Upper lobe of right lung (tissue), 1 donor: ENCODE measurements around the gene TIA1. TPM values are rescaled to one million over a fixed set of nuclear protein-coding genes. Genes with fewer than 3 reads are reported as not detected.

Experiments
- ATAC-seq: fragments of 200-7000 bp; cut with Tn5 transposase; one replicate; pipeline ENCODE4 v1.9.1; 2020; ENCODE audit warnings: mild to moderate bottlenecking, moderate library complexity
- DNase-seq: peaks from one replicate; pipeline ENCODE4 v3.0.0-alpha.2; 2020
- H3K27ac ChIP-seq: fragments of 200-600 bp; one replicate; pipeline ENCODE4 v1.8.0; 2022
- H3K27me3 ChIP-seq: fragments of 200-600 bp; one replicate; pipeline ENCODE4 v1.8.0; 2022; ENCODE audit warnings: mild to moderate bottlenecking
- H3K36me3 ChIP-seq: fragments of 200-600 bp; one replicate; pipeline ENCODE4 v1.8.0; 2022
- H3K4me1 ChIP-seq: fragments of 200-600 bp; one replicate; pipeline ENCODE4 v1.8.0; 2022
- H3K4me3 ChIP-seq: fragments of 200-600 bp; one replicate; pipeline ENCODE4 v1.8.0; 2022; ENCODE audit warnings: mild to moderate bottlenecking
- H3K9me3 ChIP-seq: fragments of 200-600 bp; one replicate; pipeline ENCODE4 v1.8.0; 2022
- CTCF ChIP-seq: fragments of 200-600 bp; IDR thresholded peaks from one replicate; pipeline ENCODE4 v1.8.0; 2022; ENCODE audit warnings: antibody characterized with exemption
- intact Hi-C: fragments of 100-400 bp; cut with DNase I; formaldehyde crosslinking; loops from one replicate; pipeline ENCODE4 v1.11.0; 2022
- total RNA-seq: library from RNA; stranded (reverse); fragmentation: NEBNext Ultra II Directional; extraction: Animal tissue kit (Norgen Biotek cat#: 25700); gene quantifications from one replicate; pipeline ENCODE4 v1.2.1, GENCODE V29; 2021
- donor health status: DM: no; HTN: yes; CAD: no; lungs with severe emphysema.

The TIA1 gene
- total RNA-seq, 1 donor from 2014 or later, result 110 TPM

- intact Hi-C loops, result no loop called here
- Histone ChIP-seq H3K27me3 (no peaks in the 10 kb centered on the region), H3K9me3 (no peaks in the 10 kb centered on the region), H3K4me1 (peaks cover 13% of the 10 kb centered on the region), H3K27ac (no peak overlapping the region), H3K36me3 (no peaks in the 10 kb centered on the region), H3K4me3 (no peak overlapping the region)
- no peak for TF ChIP-seq CTCF
- no peak for ATAC-seq
- no peak for DNase-seq
These were observed 2.0 kb upstream of the TIA1 start for GRCh38 chr2:70250434-70250833.

GRCh38 chr2:70247364-70248180 is 856 bp downstream of the TIA1 start:
- H3K27ac ChIP-seq, result peak overlapping the region; percentile 94
- H3K4me1 ChIP-seq, result peaks cover 29% of the 10 kb centered on the region
- H3K27me3 ChIP-seq, result no peaks in the 10 kb centered on the region
- intact Hi-C loops, result no loop called here
- DNase-seq (no peak), ATAC-seq (no peak)
- H3K9me3 ChIP-seq, result no peaks in the 10 kb centered on the region
- no peak for TF ChIP-seq CTCF
- peak overlapping the region; percentile 80 for H3K4me3 ChIP-seq
- H3K36me3 ChIP-seq, result no peaks in the 10 kb centered on the region

- Histone ChIP-seq H3K36me3 (peaks cover 11% of the 10 kb centered on the region), H3K27ac (no peak overlapping the region), H3K27me3 (no peaks in the 10 kb centered on the region), H3K9me3 (no peaks in the 10 kb centered on the region), H3K4me3 (no peak overlapping the region), H3K4me1 (peaks cover 42% of the 10 kb centered on the region)
- DNase-seq, result no peak
- no peak for ATAC-seq
- intact Hi-C loops, result no loop called here
- no peak for TF ChIP-seq CTCF
These were observed 4.4 kb downstream of the TIA1 start for GRCh38 chr2:70243806-70244584.

GRCh38 chr2:70242552-70242951 is 5.9 kb downstream of the TIA1 start:
- H3K4me1 ChIP-seq, result peaks cover 42% of the 10 kb centered on the region
- DNase-seq, result no peak

GRCh38 chr2:70241340-70241739 is 7.1 kb downstream of the TIA1 start:
- H3K27ac ChIP-seq, result no peak overlapping the region
- H3K27me3 ChIP-seq, result no peaks in the 10 kb centered on the region
- no peak for TF ChIP-seq CTCF
- H3K4me3 ChIP-seq, result no peak overlapping the region
- H3K36me3 ChIP-seq, result peaks cover 11% of the 10 kb centered on the region
- ATAC-seq (no peak), DNase-seq (no peak)
- intact Hi-C loops, result no loop called here
- no peaks in the 10 kb centered on the region for H3K9me3 ChIP-seq
- peaks cover 36% of the 10 kb centered on the region for H3K4me1 ChIP-seq

More at GRCh38 chr2:70242552-70242951, 5.9 kb downstream of the TIA1 start:
- no peaks in the 10 kb centered on the region for H3K27me3 ChIP-seq
- H3K27ac ChIP-seq, result no peak overlapping the region
- peaks cover 11% of the 10 kb centered on the region for H3K36me3 ChIP-seq
- H3K9me3 ChIP-seq, result no peaks in the 10 kb centered on the region
- intact Hi-C loops, result no loop called here
- H3K4me3 ChIP-seq, result no peak overlapping the region
- no peak for TF ChIP-seq CTCF
- ATAC-seq, result no peak
